ENCODE measurements around the gene CCDC91.
"Not testable (repeated sequence)": the region's sequence is repeated elsewhere in the genome, so short reads cannot be mapped to it uniquely, and the experiment has no call there.

Gene CCDC91

GRCh38 chr12:28316049-28316448 lies 125.8 kb downstream of the CCDC91 start:
- TF ChIP-seq CTCF (conservative IDR thresholded peaks at IDR 0.05) = no peak
- H3K27ac ChIP-seq = no peak overlapping the region

- no peak for TF ChIP-seq CTCF (conservative IDR thresholded peaks at IDR 0.05)
- H3K27ac ChIP-seq = no peak overlapping the region
Observed at GRCh38 chr12:28318273-28318672, 128.0 kb downstream of the CCDC91 start.

- TF ChIP-seq CTCF (conservative IDR thresholded peaks at IDR 0.05) = no peak
Observed at GRCh38 chr12:28320353-28320752, 130.1 kb downstream of the CCDC91 start.

GRCh38 chr12:28327722-28328121 lies 137.5 kb downstream of the CCDC91 start:
- TF ChIP-seq CTCF (conservative IDR thresholded peaks at IDR 0.05) = no peak
- H3K27ac ChIP-seq = no peak overlapping the region

More at GRCh38 chr12:28320353-28320752, 130.1 kb downstream of the CCDC91 start:
- no peak overlapping the region for H3K27ac ChIP-seq

- H3K27ac ChIP-seq = no peak overlapping the region
- no peak for TF ChIP-seq CTCF (conservative IDR thresholded peaks at IDR 0.05)
Observed at GRCh38 chr12:28328967-28329366, 138.7 kb downstream of the CCDC91 start.

- H3K27ac ChIP-seq = not testable (repeated sequence)
Observed at GRCh38 chr12:28329727-28330126, 139.5 kb downstream of the CCDC91 start.

GRCh38 chr12:28330232-28330631 lies 140.0 kb downstream of the CCDC91 start:
- H3K27ac ChIP-seq = not testable (repeated sequence)

GRCh38 chr12:28331130-28331529 lies 140.9 kb downstream of the CCDC91 start:
- no peak for TF ChIP-seq CTCF (conservative IDR thresholded peaks at IDR 0.05)

More at GRCh38 chr12:28331130-28331529, 140.9 kb downstream of the CCDC91 start:
- no peak overlapping the region for H3K27ac ChIP-seq
